ENCODE measurements around the gene RFX2. TPM values are rescaled to one million over a fixed set of nuclear protein-coding genes. Genes with fewer than 3 reads are reported as not detected.

The RFX2 gene
- total and polyA plus RNA-seq, 9 of the 15 experiments (the other 6 are each of a cell fraction or from before 2014, with no cell fraction given): 3.6 to 18.7 (median 8.7) TPM

DNA sequence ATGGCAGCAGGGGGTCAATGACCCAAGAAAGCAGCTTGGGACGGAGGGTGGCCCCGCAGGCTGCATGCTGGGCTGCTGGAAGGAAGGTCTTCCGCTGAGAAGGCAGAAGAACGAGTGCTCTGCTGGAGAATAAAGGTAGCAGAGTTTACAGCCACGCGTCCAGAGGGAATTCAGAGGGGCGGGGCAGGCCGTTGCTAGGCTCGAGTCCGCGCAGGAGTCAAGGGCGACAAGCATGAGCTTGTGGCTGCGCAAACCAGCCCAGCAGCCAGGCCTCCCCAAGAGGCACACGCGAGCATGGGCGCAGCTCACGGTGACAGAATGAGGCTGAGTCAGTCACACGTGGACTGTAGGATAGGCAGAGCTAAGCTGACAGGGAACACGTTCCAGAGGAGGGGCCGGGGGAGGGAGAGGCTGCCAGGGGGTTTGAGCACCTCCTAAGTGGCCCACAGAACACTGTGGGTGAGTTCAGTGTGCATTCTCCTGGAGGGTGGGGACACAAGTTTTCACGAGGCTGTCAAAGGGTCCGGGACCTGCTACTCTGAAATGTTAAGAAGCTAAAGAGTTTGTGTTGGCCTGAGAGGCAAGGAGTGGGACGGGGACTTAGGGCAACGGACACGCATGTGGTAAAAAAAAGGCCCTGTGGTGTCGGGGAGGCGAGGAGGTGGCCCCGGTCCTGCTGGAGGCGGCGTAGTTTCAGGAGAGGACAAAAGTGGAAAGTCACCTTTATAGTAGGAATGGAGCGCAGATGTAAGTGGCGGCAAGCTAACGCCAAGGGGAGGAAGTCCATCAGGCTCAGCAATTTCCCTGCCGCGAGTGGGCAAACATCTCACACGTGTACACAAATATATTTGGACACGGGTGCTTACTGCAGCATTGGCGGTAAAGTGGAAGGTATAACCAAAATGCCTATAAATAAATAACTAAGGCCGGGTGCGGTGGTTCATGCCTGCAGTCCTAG, 17.7 kb downstream of the RFX2 start (continued):
- TF ChIP-seq, protein P1, sequence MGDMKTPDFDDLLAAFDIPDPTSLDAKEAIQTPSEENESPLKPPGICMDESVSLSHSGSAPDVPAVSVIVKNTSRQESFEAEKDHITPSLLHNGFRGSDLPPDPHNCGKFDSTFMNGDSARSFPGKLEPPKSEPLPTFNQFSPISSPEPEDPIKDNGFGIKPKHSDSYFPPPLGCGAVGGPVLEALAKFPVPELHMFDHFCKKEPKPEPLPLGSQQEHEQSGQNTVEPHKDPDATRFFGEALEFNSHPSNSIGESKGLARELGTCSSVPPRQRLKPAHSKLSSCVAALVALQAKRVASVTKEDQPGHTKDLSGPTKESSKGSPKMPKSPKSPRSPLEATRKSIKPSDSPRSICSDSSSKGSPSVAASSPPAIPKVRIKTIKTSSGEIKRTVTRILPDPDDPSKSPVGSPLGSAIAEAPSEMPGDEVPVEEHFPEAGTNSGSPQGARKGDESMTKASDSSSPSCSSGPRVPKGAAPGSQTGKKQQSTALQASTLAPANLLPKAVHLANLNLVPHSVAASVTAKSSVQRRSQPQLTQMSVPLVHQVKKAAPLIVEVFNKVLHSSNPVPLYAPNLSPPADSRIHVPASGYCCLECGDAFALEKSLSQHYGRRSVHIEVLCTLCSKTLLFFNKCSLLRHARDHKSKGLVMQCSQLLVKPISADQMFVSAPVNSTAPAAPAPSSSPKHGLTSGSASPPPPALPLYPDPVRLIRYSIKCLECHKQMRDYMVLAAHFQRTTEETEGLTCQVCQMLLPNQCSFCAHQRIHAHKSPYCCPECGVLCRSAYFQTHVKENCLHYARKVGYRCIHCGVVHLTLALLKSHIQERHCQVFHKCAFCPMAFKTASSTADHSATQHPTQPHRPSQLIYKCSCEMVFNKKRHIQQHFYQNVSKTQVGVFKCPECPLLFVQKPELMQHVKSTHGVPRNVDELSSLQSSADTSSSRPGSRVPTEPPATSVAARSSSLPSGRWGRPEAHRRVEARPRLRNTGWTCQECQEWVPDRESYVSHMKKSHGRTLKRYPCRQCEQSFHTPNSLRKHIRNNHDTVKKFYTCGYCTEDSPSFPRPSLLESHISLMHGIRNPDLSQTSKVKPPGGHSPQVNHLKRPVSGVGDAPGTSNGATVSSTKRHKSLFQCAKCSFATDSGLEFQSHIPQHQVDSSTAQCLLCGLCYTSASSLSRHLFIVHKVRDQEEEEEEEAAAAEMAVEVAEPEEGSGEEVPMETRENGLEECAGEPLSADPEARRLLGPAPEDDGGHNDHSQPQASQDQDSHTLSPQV (IDR thresholded peaks at IDR 0.05): 0 out of 2 replicates have a peak, but pooled peaks have one; percentile 51
- TF ChIP-seq RBBP5 (IDR thresholded peaks at IDR 0.05; ENCODE audit: borderline replicate concordance, insufficient read depth, low read length, poor library complexity, severe bottlenecking): peak; percentile 65
- TF ChIP-seq YY1 (IDR thresholded peaks at IDR 0.05; ENCODE audit: borderline replicate concordance in 1 of 3, control insufficient read depth in 1 of 3, extremely low read depth in 1 of 3, insufficient read depth in 3 of 3, insufficient read length in 1 of 3, insufficient replicate concordance in 2 of 3, low read depth in 1 of 3, low read length in 2 of 3): peak in 1 of 3 experiments; percentile 62
- TF ChIP-seq RBM22 (IDR thresholded peaks at IDR 0.05; ENCODE audit: low read depth, low read length, poor library complexity, severe bottlenecking): no peak
- TF ChIP-seq, protein P2, sequence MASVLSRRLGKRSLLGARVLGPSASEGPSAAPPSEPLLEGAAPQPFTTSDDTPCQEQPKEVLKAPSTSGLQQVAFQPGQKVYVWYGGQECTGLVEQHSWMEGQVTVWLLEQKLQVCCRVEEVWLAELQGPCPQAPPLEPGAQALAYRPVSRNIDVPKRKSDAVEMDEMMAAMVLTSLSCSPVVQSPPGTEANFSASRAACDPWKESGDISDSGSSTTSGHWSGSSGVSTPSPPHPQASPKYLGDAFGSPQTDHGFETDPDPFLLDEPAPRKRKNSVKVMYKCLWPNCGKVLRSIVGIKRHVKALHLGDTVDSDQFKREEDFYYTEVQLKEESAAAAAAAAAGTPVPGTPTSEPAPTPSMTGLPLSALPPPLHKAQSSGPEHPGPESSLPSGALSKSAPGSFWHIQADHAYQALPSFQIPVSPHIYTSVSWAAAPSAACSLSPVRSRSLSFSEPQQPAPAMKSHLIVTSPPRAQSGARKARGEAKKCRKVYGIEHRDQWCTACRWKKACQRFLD (CRISPR knock-in tag; IDR thresholded peaks at IDR 0.05): 0 out of 2 replicates have a peak, but pooled peaks have one; percentile 59
- no peak for TF ChIP-seq ZNF121 (CRISPR knock-in tag; conservative IDR thresholded peaks at IDR 0.05)
- TF ChIP-seq, protein P3, sequence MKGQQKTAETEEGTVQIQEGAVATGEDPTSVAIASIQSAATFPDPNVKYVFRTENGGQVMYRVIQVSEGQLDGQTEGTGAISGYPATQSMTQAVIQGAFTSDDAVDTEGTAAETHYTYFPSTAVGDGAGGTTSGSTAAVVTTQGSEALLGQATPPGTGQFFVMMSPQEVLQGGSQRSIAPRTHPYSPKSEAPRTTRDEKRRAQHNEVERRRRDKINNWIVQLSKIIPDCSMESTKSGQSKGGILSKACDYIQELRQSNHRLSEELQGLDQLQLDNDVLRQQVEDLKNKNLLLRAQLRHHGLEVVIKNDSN (CRISPR knock-in tag; IDR thresholded peaks at IDR 0.05): peak; percentile 64
- peak; percentile 77 for TF ChIP-seq ZFX (CRISPR knock-in tag; IDR thresholded peaks at IDR 0.05)
- TF ChIP-seq PRMT5 (CRISPR knock-in tag; IDR thresholded peaks at IDR 0.05): no peak
- TF ChIP-seq, protein P4, sequence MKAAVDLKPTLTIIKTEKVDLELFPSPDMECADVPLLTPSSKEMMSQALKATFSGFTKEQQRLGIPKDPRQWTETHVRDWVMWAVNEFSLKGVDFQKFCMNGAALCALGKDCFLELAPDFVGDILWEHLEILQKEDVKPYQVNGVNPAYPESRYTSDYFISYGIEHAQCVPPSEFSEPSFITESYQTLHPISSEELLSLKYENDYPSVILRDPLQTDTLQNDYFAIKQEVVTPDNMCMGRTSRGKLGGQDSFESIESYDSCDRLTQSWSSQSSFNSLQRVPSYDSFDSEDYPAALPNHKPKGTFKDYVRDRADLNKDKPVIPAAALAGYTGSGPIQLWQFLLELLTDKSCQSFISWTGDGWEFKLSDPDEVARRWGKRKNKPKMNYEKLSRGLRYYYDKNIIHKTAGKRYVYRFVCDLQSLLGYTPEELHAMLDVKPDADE (conservative IDR thresholded peaks at IDR 0.05; ENCODE audit: control insufficient read depth, low read depth, low read length): peak; percentile 74
- TF ChIP-seq CEBPB (tag; IDR thresholded peaks at IDR 0.05): no peak
- TF ChIP-seq SPI1 (IDR thresholded peaks at IDR 0.05; ENCODE audit: borderline replicate concordance, low read depth, low read length): 0 out of 2 replicates have a peak, but pooled peaks have one; percentile 10
- TF ChIP-seq NRF1 (conservative IDR thresholded peaks at IDR 0.05 in 1 of 2, IDR thresholded peaks at IDR 0.05 in 1 of 2): peak; percentile 90 to 92
- no peak for TF ChIP-seq NCOA6 (IDR thresholded peaks at IDR 0.05)
- peak; percentile 66 for TF ChIP-seq TEAD4 (IDR thresholded peaks at IDR 0.05; ENCODE audit: low read length)
- no peak for TF ChIP-seq TEAD4 (CRISPR knock-in tag; IDR thresholded peaks at IDR 0.05; ENCODE audit: borderline replicate concordance)
- peak; percentile 44; the same call in 1 of the 2 replicates for TF ChIP-seq PHF8 (IDR thresholded peaks at IDR 0.05; ENCODE audit: borderline replicate concordance, low read length)
